Muscle of leg (tissue), 11 donors: ENCODE results near the gene CNTRL. TPM values are rescaled to one million over a fixed set of nuclear protein-coding genes. Genes with fewer than 3 reads are reported as not detected.

ENCODE experiments used
- DNase-seq: peaks from one replicate; pipeline ENCODE4 v3.0.0; 2013
- H3K27ac ChIP-seq: one replicate; pipeline ENCODE4 v1.5.1; 2013; ENCODE audit warnings: mild to moderate bottlenecking, low read length, control low read depth
- H3K27me3 ChIP-seq: one replicate; pipeline ENCODE4 v1.6.1; 2013; ENCODE audit warnings: low read length; ENCODE audit not compliant: control insufficient read depth, insufficient read depth
- H3K36me3 ChIP-seq: one replicate; pipeline ENCODE4 v1.6.1; 2013; ENCODE audit warnings: low read length; ENCODE audit not compliant: control insufficient read depth, insufficient read depth
- H3K4me1 ChIP-seq: one replicate; pipeline ENCODE4 v1.6.1; 2013; ENCODE audit warnings: low read length; ENCODE audit not compliant: control insufficient read depth, insufficient read depth
- H3K4me3 ChIP-seq: one replicate; pipeline ENCODE4 v1.5.1; 2013; ENCODE audit warnings: low read length, control low read depth
- H3K9me3 ChIP-seq: replicated peaks from 2 replicates; pipeline ENCODE4 v1.6.1; 2013; ENCODE audit warnings: low read depth, low read length; ENCODE audit not compliant: control insufficient read depth
- WGBS: methylation state at CpG from one replicate; pipeline ENCODE4 v1.1.5; 2013; ENCODE audit warnings: missing lambda C conversion rate; ENCODE audit not compliant: insufficient coverage; 5-methylcytosine and 5-hydroxymethylcytosine counted together
- polyA plus RNA-seq, 8 donors: library from polyadenylated mRNA; unstranded; fragments of 120-200 nt; gene quantifications; one replicate each; pipeline versions ENCODE4 v1.2.1 to v1.2.3, GENCODE V29; 2013; ENCODE audit warnings: inconsistent platforms in 1 of 8, low replicate concordance in 1 of 8; ENCODE audit not compliant: insufficient read length in 8 of 8, insufficient read depth in 1 of 8
- total RNA-seq: library from RNA; stranded (reverse); fragments of 120-200 nt; gene quantifications from one replicate; pipeline ENCODE4 v1.2.4, GENCODE V29; 2013

CNTRL gene
- total and polyA plus RNA-seq, 9 donors, result 14.7 to 24.6 (median 17.0) TPM

- H3K4me1 ChIP-seq, result peaks cover 13% of the 10 kb centered on the region
- no peaks in the 10 kb centered on the region for H3K9me3 ChIP-seq
- WGBS, result no CpG with 5 or more reads among the region's 4 CpGs
- no peaks in the 10 kb centered on the region for H3K27me3 ChIP-seq
- H3K4me3 ChIP-seq, result no peak overlapping the region
- H3K27ac ChIP-seq, result no peak overlapping the region
- no peak for DNase-seq
- no peaks in the 10 kb centered on the region for H3K36me3 ChIP-seq
Observed at GRCh38 chr9:121198512-121199042, 123.8 kb downstream of the CNTRL start.

GRCh38 chr9:121199921-121200320, 125.2 kb downstream of the CNTRL start:
- Histone ChIP-seq H3K27ac (no peak overlapping the region), H3K36me3 (no peaks in the 10 kb centered on the region), H3K4me1 (peaks cover 13% of the 10 kb centered on the region), H3K27me3 (no peaks in the 10 kb centered on the region), H3K9me3 (no peaks in the 10 kb centered on the region), H3K4me3 (peak overlapping the region; percentile 4)
- WGBS, result no CpG with 5 or more reads among the region's 2 CpGs
- DNase-seq, result no peak

GRCh38 chr9:121200356-121200755, 125.6 kb downstream of the CNTRL start:
- Histone ChIP-seq H3K4me1 (peaks cover 13% of the 10 kb centered on the region), H3K9me3 (no peaks in the 10 kb centered on the region), H3K36me3 (no peaks in the 10 kb centered on the region), H3K27ac (peak overlapping the region; percentile 57), H3K27me3 (no peaks in the 10 kb centered on the region), H3K4me3 (peak overlapping the region; percentile 86)
- WGBS, result no CpG with 5 or more reads among the region's 4 CpGs
- no peak for DNase-seq

GRCh38 chr9:121201045-121201737, 126.4 kb downstream of the CNTRL start:
- Histone ChIP-seq H3K4me3 (peak overlapping the region; percentile 86), H3K27me3 (no peaks in the 10 kb centered on the region), H3K4me1 (peaks cover 13% of the 10 kb centered on the region), H3K9me3 (no peaks in the 10 kb centered on the region), H3K36me3 (no peaks in the 10 kb centered on the region), H3K27ac (peak overlapping the region; percentile 97)
- DNase-seq, result peak; percentile 60
- under 1% methylated on average over 77 of the region's 81 CpGs for WGBS

GRCh38 chr9:121201738-121202533, 127.2 kb downstream of the CNTRL start, which contains the start of gene RAB14:
TSS of gene RAB14 (minus strand) at chr9:121201869. CDS start at chr9:121193412, 8,457 bp downstream.
- no peaks in the 10 kb centered on the region for H3K27me3 ChIP-seq
- H3K4me3 ChIP-seq, result peak within 1 kb of the TSS; percentile 86
- 2% methylated on average over 42 of the region's 55 CpGs for whole genome bisulfite sequencing
- peak; percentile 99 for DNase-seq
- H3K27ac ChIP-seq, result peak within 1 kb of the TSS; percentile 97
- no peaks in the 10 kb centered on the region for H3K36me3 ChIP-seq
- no peaks in the 10 kb centered on the region for H3K9me3 ChIP-seq
- H3K4me1 ChIP-seq, result peaks cover 13% of the 10 kb centered on the region

- peaks cover 11% of the 10 kb centered on the region for H3K4me1 ChIP-seq
- no CpG with 5 or more reads among the region's 2 CpGs for WGBS
- H3K9me3 ChIP-seq, result peaks cover 2% of the 10 kb centered on the region
- no peaks in the 10 kb centered on the region for H3K27me3 ChIP-seq
- no peak overlapping the region for H3K4me3 ChIP-seq
- no peaks in the 10 kb centered on the region for H3K36me3 ChIP-seq
- DNase-seq, result no peak
- no peak overlapping the region for H3K27ac ChIP-seq
Observed at GRCh38 chr9:121204121-121204520, 129.4 kb downstream of the CNTRL start.

- no peak overlapping the region for H3K4me3 ChIP-seq
- no peak overlapping the region for H3K27ac ChIP-seq
- H3K9me3 ChIP-seq, result peaks cover 2% of the 10 kb centered on the region
- no peaks in the 10 kb centered on the region for H3K27me3 ChIP-seq
- peaks cover 11% of the 10 kb centered on the region for H3K4me1 ChIP-seq
- H3K36me3 ChIP-seq, result no peaks in the 10 kb centered on the region
- no peak for DNase-seq
Observed at GRCh38 chr9:121204611-121205010, 129.9 kb downstream of the CNTRL start.

- WGBS, result 58% methylated on average over 3 of the region's 8 CpGs
- Histone ChIP-seq H3K4me1 (peaks cover 4% of the 10 kb centered on the region), H3K4me3 (no peak overlapping the region), H3K9me3 (peaks cover 2% of the 10 kb centered on the region), H3K36me3 (no peaks in the 10 kb centered on the region), H3K27ac (no peak overlapping the region), H3K27me3 (no peaks in the 10 kb centered on the region)
- DNase-seq, result no peak
Observed at GRCh38 chr9:121206516-121207370, 132.0 kb downstream of the CNTRL start.

GRCh38 chr9:121207371-121207940, 132.7 kb downstream of the CNTRL start:
- H3K36me3 ChIP-seq, result no peaks in the 10 kb centered on the region
- H3K27ac ChIP-seq, result no peak overlapping the region
- no CpG with 5 or more reads among the region's 2 CpGs for WGBS
- no peak for DNase-seq
- H3K9me3 ChIP-seq, result peaks cover 2% of the 10 kb centered on the region
- peaks cover under 1% of the 10 kb centered on the region for H3K4me1 ChIP-seq
- H3K4me3 ChIP-seq, result no peak overlapping the region
- H3K27me3 ChIP-seq, result no peaks in the 10 kb centered on the region
